GM20000 (cell line): ENCODE measurements around the gene XPO4.
A peak's percentile ranks its signal among the peaks of the same experiment; 100 is the strongest.
"Not testable (repeated sequence)": the region's sequence is repeated elsewhere in the genome, so short reads cannot be mapped to it uniquely, and the experiment has no call there.

Experiments
- DNase-seq: peaks from one replicate; pipeline ENCODE4 v3.0.0; 2012; ENCODE audit warnings: low spot score
- CTCF ChIP-seq: IDR thresholded peaks from 2 replicates; pipeline ENCODE4 v1.5.1; 2012; ENCODE audit warnings: mild to moderate bottlenecking, control low read depth; ENCODE audit errors: extremely low read depth, missing control alignments

XPO4 gene

GRCh38 chr13:20902438-20903163 lies at the start of gene XPO4:
XPO4 (minus strand) TSS chr13:20902746; CDS start chr13:20902738, 8 bp downstream.
- no peak for TF ChIP-seq CTCF
- DNase-seq: peak; percentile 95

GRCh38 chr13:20948001-20948400 lies 45.5 kb upstream of the XPO4 start:
- DNase-seq: not testable (repeated sequence)

- DNase-seq: no peak
- no peak for TF ChIP-seq CTCF
These were observed 43.4 kb upstream of the XPO4 start for GRCh38 chr13:20945952-20946383.

GRCh38 chr13:20942938-20943559 lies 40.5 kb upstream of the XPO4 start:
- TF ChIP-seq CTCF: no peak
- DNase-seq: no peak

DNA sequence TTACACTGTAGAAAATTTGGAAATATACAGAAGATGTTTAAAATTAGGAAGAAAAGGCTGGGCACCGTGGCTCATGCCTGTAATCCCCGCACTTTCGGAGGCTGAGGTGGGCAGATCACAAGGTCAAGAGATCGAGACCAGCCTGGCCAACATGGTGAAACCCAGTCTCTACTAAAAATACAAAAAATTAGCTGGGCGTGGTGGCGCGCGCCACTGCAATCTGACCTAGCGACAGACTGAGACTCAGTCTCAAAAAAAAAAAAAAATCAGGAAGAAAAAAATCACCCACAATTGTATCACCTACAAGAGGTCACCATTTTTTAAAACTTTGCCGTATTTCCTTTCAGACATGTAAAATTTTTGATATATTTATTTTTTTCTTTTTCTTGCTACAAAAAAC lies 38.0 kb upstream of the XPO4 start:
- DNase-seq: not testable (repeated sequence)

- no peak for TF ChIP-seq CTCF
- no peak for DNase-seq
These were observed 37.5 kb upstream of the XPO4 start for GRCh38 chr13:20940083-20940482.

DNA sequence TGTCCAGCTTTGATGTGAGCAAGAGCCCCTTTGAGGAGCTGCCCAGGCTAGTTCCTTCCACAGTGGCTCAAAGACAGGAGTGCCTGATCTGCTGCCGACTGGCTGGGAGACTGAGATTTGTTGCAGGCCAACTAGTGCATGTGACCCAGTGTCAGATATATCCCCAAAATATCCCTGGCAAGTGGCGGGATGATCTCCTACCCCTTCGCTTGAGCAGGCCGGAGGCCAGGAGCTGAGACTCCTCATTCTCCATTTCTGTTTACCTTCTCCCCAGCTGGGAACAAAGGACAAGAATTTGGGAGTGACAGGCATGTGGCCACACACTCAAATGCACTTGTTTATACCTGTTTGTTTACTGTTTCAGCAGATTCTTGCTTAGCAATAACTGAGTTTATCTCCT lies 37.1 kb upstream of the XPO4 start:
- no peak for TF ChIP-seq CTCF
- DNase-seq: no peak

GRCh38 chr13:20938302-20938701 lies 35.8 kb upstream of the XPO4 start:
- TF ChIP-seq CTCF: no peak
- DNase-seq: no peak
